HCT116 (cell line): Measurements from ENCODE around the gene CAPZA2. TPM values are rescaled to one million over a fixed set of nuclear protein-coding genes. Genes with fewer than 3 reads are reported as not detected.
"Not testable (repeated sequence)": the region's sequence is repeated elsewhere in the genome, so short reads cannot be mapped to it uniquely, and the experiment has no call there.

ENCODE experiments used
- ATAC-seq: fragments of 200-7000 bp; cut with Tn5 transposase; 2 replicates; pipeline ENCODE4 v1.9.1; 2020; ENCODE audit warnings: mild to moderate bottlenecking, moderate library complexity
- BruUV-seq: library from RNA; stranded (reverse); fragments of 400-500 nt; replicated peaks from 2 replicates; lab custom pipeline; 2021; lab: Mats Ljungman, UMichigan
- CTCF ChIA-PET: fragments of 300-600 bp; sonication (Branson Sonifier 250); formaldehyde crosslinking; loops from one replicate; lab custom pipeline; 2021; ENCODE audit warnings: antibody characterized with exemption; lab: Charles Lee
- POLR2A ChIA-PET: fragments of 300-600, 350-600 bp; sonication (Branson Sonifier 250); formaldehyde crosslinking; loops from one replicate; lab custom pipeline; 2021; ENCODE audit warnings: antibody characterized with exemption; lab: Charles Lee
- RAD21 ChIA-PET, 2 experiments: fragments of 300-600 bp; sonication (Branson Sonifier 250); formaldehyde crosslinking; loops; one replicate each; lab custom pipeline; 2023; ENCODE audit warnings: low total read pairs in 2 of 2; ENCODE audit not compliant: uncharacterized antibody in 2 of 2, unreplicated experiment in 2 of 2, low non-redundant PET in 1 of 2; lab: Charles Lee
- DNase-seq: peaks from one replicate; pipeline ENCODE4 v3.0.0-alpha.2; 2010; ENCODE audit warnings: low read depth, low spot score
- H2AFZ ChIP-seq: fragments of 200-600 bp; shearing (Covaris generic), sonication (generic); 2 replicates; pipeline ENCODE4 v1.6.1; 2017; ENCODE audit warnings: low read depth, mixed run types, mixed read lengths, antibody characterized with exemption, low read length; ENCODE audit not compliant: poor library complexity, severe bottlenecking
- H3K27ac ChIP-seq: 2 replicates; pipeline ENCODE4 v1.5.1; 2012; ENCODE audit warnings: low read depth, low read length
- H3K27me3 ChIP-seq: fragments of 200-600 bp; sonication (generic); 2 replicates; pipeline ENCODE4 v1.6.1; 2016; ENCODE audit warnings: mixed run types, low read length, mixed read lengths; ENCODE audit not compliant: insufficient read depth
- H3K36me3 ChIP-seq, 2 experiments: fragments of 200-500 bp in 1 of 2; fragments of 200-600 bp in 1 of 2; sonication (Bioruptor generic) in 1 of 2; sonication (generic) in 1 of 2; 2 replicates each; pipeline versions ENCODE4 v1.5.1 to v1.6.1; 2014 to 2016; ENCODE audit warnings: low read length in 2 of 2, inconsistent platforms in 1 of 2, mixed read lengths in 1 of 2, mixed run types in 1 of 2; ENCODE audit not compliant: insufficient read depth in 2 of 2, control insufficient read depth in 1 of 2
- H3K4me1 ChIP-seq, 2 experiments: fragments of 200-600 bp in 1 of 2; sonication (generic) in 1 of 2; 2 replicates each; pipeline versions ENCODE4 v1.5.1 to v1.6.1; 2012 to 2017; ENCODE audit warnings: low read length in 2 of 2, inconsistent platforms in 1 of 2, mild to moderate bottlenecking in 1 of 2, mixed read lengths in 1 of 2, mixed run types in 1 of 2, moderate library complexity in 1 of 2; ENCODE audit not compliant: insufficient read depth in 2 of 2, control insufficient read depth in 1 of 2
- H3K4me2 ChIP-seq: fragments of 200-600 bp; sonication (generic); 2 replicates; pipeline ENCODE4 v1.6.1; 2017; ENCODE audit warnings: mixed run types, low read length, mixed read lengths
- H3K4me3 ChIP-seq, 2 experiments: fragments of 200-600 bp in 1 of 2; sonication (generic) in 1 of 2; replicated peaks in 1 of 2; 2 replicates each; pipeline ENCODE4 v1.5.1; 2011 to 2016; ENCODE audit warnings: low read length in 2 of 2, control low read depth in 1 of 2, low read depth in 1 of 2, mild to moderate bottlenecking in 1 of 2, mixed read lengths in 1 of 2, mixed run types in 1 of 2
- H3K79me2 ChIP-seq: fragments of 200-600 bp; sonication (generic); 2 replicates; pipeline ENCODE4 v1.6.1; 2017; ENCODE audit warnings: mild to moderate bottlenecking, mixed run types, low read length, moderate library complexity, mixed read lengths; ENCODE audit not compliant: insufficient read depth
- H3K9ac ChIP-seq: fragments of 200-600 bp; sonication (generic); 2 replicates; pipeline ENCODE4 v1.6.1; 2016; ENCODE audit warnings: low read length, mixed read lengths
- H3K9me2 ChIP-seq: fragments of 200-600 bp; sonication (generic), shearing (Covaris generic); 2 replicates; pipeline ENCODE4 v1.6.1; 2017; ENCODE audit warnings: mixed run types, mild to moderate bottlenecking, moderate library complexity; ENCODE audit not compliant: insufficient read depth
- H3K9me3 ChIP-seq, 2 experiments: fragments of 200-500 bp in 1 of 2; fragments of 200-600 bp in 1 of 2; sonication (Bioruptor generic) in 1 of 2; sonication (generic) in 1 of 2; 2 replicates each; pipeline ENCODE4 v1.6.1; 2014 to 2017; ENCODE audit warnings: low read length in 2 of 2, mixed read lengths in 2 of 2, inconsistent platforms in 1 of 2, low read depth in 1 of 2, mild to moderate bottlenecking in 1 of 2, mixed run types in 1 of 2, moderate library complexity in 1 of 2; ENCODE audit not compliant: control insufficient read depth in 1 of 2, insufficient read depth in 1 of 2
- H4K20me1 ChIP-seq: fragments of 200-600 bp; sonication (generic), shearing (Covaris generic); 2 replicates; pipeline ENCODE4 v1.6.1; 2017; ENCODE audit warnings: mixed run types, mild to moderate bottlenecking, moderate library complexity; ENCODE audit not compliant: insufficient read depth
- CBX3 ChIP-seq: IDR thresholded peaks from 2 replicates; pipeline ENCODE4 v1.6.1; 2012; ENCODE audit warnings: low read depth
- CEBPB ChIP-seq: IDR thresholded peaks from 2 replicates; pipeline ENCODE4 v1.6.1; 2012; ENCODE audit warnings: low read depth
- EGR1 ChIP-seq: IDR thresholded peaks from 2 replicates; pipeline ENCODE4 v1.6.1; 2012; ENCODE audit warnings: low read depth
- ELF1 ChIP-seq: IDR thresholded peaks from 2 replicates; pipeline ENCODE4 v1.6.1; 2012; ENCODE audit warnings: low read depth, borderline replicate concordance
- EZH2 ChIP-seq: fragments of 200-600 bp; sonication (generic); IDR thresholded peaks from 2 replicates; pipeline ENCODE4 v1.6.1; 2017; ENCODE audit warnings: antibody characterized with exemption, mixed run types
- EZH2phosphoT487 ChIP-seq: fragments of 200-600 bp; IDR thresholded peaks from 2 replicates; pipeline ENCODE4 v1.6.1; 2018; ENCODE audit warnings: antibody characterized with exemption, borderline replicate concordance
- JUND ChIP-seq: IDR thresholded peaks from 2 replicates; pipeline ENCODE4 v1.6.1; 2012
- RAD21 ChIP-seq: IDR thresholded peaks from 2 replicates; pipeline ENCODE4 v1.6.1; 2012; ENCODE audit warnings: low read depth, mild to moderate bottlenecking
- SIN3A ChIP-seq: IDR thresholded peaks from 2 replicates; pipeline ENCODE4 v1.6.1; 2012; ENCODE audit warnings: low read depth
- TCF7L2 ChIP-seq: IDR thresholded peaks from 2 replicates; pipeline ENCODE4 v1.7.0; 2011; ENCODE audit warnings: borderline replicate concordance, inconsistent platforms; ENCODE audit not compliant: insufficient read depth, insufficient read length; ENCODE audit errors: extremely low read depth
- ZFX ChIP-seq: fragments of 450-650 bp; IDR thresholded peaks from 2 replicates; pipeline ENCODE4 v1.6.1; 2017
- ZNF274 ChIP-seq: fragments of 200-500 bp; sonication (Bioruptor generic); IDR thresholded peaks from 2 replicates; pipeline ENCODE4 v1.6.1; 2014; ENCODE audit warnings: mild to moderate bottlenecking, low read depth, low read length, inconsistent platforms
- intact Hi-C: fragments of 100-400 bp; cut with micrococcal nuclease; formaldehyde crosslinking; loops from 2 replicates; pipeline ENCODE4 v1.10.0; 2022
- total RNA-seq: library from RNA; stranded (reverse); gene quantifications from one replicate; pipeline ENCODE4 v1.2.1, GENCODE V29; 2021; ENCODE audit not compliant: unreplicated experiment
- TF ChIP-seq, protein P1 (sequence below): IDR thresholded peaks from 2 replicates; pipeline ENCODE4 v1.6.1; 2012
- TF ChIP-seq, protein P2 (sequence below): IDR thresholded peaks from 2 replicates; pipeline ENCODE4 v1.6.1; 2012

Gene CAPZA2
- total RNA-seq, 1 experiment from 2014 or later: 135 TPM

DNA sequence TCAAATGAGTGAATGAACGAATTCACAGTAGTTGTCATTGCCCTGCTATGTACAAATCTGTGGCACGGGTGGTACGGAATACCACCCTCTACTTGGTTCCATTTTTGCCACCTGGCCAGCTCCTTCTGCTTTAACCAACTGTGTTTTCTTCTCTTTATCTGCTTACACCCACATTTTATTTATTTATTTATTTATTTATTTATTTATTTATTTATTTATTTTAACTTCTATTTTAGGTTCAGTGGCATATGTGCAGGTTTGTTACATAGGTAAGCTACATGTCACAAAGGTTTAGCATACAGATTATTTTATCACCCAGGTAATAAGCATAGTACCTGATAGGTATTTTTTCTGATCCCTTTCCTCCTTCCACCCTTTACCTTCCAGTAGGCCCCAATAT is 42.2 kb upstream of the CAPZA2 start:
- CTCF ChIA-PET: no interaction called here
- no peak for DNase-seq

DNA sequence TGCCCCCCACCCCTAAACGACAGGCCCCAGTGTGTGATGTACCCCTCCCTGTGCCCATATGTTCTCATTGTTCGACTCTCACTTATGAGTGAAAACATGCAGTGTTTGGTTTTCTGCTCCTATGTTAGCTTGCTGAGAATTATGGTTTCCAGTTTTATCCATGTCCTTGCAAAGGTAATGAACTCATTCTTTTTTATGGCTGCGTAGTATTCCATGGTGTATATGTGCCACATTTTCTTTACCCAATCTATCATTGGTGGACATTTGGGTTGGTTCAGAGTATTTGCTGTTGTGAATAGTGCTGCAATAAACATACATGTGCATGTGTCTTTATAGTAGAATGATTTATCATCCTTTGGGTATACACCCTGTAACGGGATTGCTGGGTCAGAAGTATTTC is 40.7 kb upstream of the CAPZA2 start:
- H3K79me2 ChIP-seq, POLR2A ChIA-PET, H3K27ac ChIP-seq, ATAC-seq, H3K4me3 ChIP-seq, H2AFZ ChIP-seq, H3K9me2 ChIP-seq, H4K20me1 ChIP-seq, CTCF ChIA-PET, DNase-seq, BruUV-seq, H3K36me3 ChIP-seq, H3K4me1 ChIP-seq, intact Hi-C loops, H3K4me2 ChIP-seq, RAD21 ChIA-PET, H3K9me3 ChIP-seq, H3K27me3 ChIP-seq, H3K9ac ChIP-seq: not testable (repeated sequence)

More for the DNA sequence above, 42.2 kb upstream of the CAPZA2 start:
- no peak overlapping the region for H2AFZ ChIP-seq
- H4K20me1 ChIP-seq: no peaks in the 10 kb centered on the region
- H3K9ac ChIP-seq: no peak overlapping the region
- BruUV-seq: no TSS peak
- RAD21 ChIA-PET: no interaction called here
- POLR2A ChIA-PET: no interaction called here
- H3K4me3 ChIP-seq: no peak overlapping the region
- no peak for ATAC-seq
- TF ChIP-seq CBX3: no peak
- TF ChIP-seq, protein P1, sequence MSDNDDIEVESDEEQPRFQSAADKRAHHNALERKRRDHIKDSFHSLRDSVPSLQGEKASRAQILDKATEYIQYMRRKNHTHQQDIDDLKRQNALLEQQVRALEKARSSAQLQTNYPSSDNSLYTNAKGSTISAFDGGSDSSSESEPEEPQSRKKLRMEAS: no peak
- no peak for TF ChIP-seq CEBPB
- no peak for TF ChIP-seq ZNF274
- no peak for TF ChIP-seq EZH2phosphoT487
- TF ChIP-seq ZFX: no peak
- no peak for TF ChIP-seq EGR1
- no peak for TF ChIP-seq EZH2
- no peak for TF ChIP-seq SIN3A
- TF ChIP-seq, protein P2, sequence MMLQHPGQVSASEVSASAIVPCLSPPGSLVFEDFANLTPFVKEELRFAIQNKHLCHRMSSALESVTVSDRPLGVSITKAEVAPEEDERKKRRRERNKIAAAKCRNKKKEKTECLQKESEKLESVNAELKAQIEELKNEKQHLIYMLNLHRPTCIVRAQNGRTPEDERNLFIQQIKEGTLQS: no peak
- TF ChIP-seq ELF1: no peak
- TF ChIP-seq TCF7L2: no peak
- no peak for TF ChIP-seq RAD21
- TF ChIP-seq JUND: no peak
- no peak overlapping the region for H3K27ac ChIP-seq
- H3K4me2 ChIP-seq: no peak overlapping the region
- no peaks in the 10 kb centered on the region for H3K4me1 ChIP-seq
- no peaks in the 10 kb centered on the region for H3K9me3 ChIP-seq
- H3K9me2 ChIP-seq: no peaks in the 10 kb centered on the region
- intact Hi-C loops: no loop called here
- H3K27me3 ChIP-seq: no peaks in the 10 kb centered on the region
- H3K36me3 ChIP-seq: no peaks in the 10 kb centered on the region
- no peaks in the 10 kb centered on the region for H3K79me2 ChIP-seq
